ENCODE measurements around the gene CRELD2.
A peak's percentile ranks its signal among the peaks of the same experiment; 100 is the strongest.

CRELD2 gene

DNA sequence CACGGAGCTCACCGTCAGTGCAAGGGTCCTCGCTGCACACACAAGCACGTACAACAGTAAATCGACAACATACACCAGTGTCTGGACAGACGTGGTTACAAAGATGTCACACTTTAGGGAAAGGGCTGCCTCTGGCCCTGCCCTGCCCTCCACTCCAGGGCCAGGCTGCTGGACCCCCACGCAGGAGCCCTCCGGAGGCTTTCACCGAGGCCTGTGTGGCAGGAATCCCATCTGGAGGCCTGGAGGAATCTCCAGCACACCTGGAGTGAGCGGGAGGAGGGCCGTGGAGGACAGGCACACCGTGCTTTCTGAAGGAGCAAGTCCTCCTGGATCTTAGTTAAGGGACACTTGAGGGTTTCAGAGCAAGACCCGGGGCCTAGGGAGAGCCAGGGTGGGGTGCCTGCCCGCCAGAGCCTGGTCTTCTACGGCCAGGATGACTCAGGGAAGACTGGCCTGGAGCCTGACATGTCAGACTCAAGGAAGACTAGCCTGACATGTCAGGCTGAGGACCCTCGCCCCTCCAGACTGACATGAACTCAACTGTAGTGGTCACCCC lies 40.0 kb downstream of the CRELD2 start:
- no peak for DNase-seq (ENCODE audit: low read depth)

DNA sequence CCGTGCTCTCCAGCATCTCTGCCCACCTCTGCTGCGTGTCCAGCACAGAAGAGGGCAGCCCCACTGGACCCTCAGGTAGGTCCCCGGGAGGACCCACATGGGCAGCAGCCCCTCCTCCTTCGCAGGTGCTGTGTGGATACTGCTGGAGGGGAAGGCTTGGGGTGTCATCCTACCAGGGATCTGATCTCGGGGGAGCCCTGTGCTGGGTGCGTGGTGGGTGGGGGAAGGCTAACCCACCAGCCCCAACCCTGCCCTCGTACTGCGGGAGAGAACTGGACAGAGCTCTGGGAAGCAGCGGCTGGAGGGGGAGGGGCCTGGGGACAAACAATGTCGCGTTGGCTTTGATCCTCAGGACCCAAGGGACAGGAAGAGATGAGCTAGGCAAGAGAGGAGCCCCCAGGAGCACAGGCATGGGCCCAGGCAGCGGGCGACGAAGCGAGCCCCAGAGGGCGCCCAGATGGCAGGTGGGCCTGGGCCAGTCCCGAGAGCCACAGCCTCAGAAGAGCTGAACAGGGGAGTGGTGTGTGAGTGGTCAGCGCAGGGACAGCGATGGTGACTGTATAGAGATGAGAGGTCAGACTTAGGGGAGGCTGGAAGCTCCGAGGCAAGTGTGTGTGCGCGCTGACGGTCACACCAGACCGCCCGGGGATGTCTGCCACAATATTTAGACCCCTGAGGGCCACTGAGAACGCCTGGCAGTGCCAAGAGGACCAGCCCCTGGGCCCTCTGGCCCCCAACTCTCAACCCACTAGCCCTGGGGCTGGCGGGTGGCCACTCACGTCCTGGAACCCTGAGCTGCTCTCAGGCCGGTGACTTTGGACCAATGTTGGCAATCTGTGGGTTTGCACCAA lies 40.7 kb downstream of the CRELD2 start:
- DNase-seq (ENCODE audit: low read depth), result no peak

DNA sequence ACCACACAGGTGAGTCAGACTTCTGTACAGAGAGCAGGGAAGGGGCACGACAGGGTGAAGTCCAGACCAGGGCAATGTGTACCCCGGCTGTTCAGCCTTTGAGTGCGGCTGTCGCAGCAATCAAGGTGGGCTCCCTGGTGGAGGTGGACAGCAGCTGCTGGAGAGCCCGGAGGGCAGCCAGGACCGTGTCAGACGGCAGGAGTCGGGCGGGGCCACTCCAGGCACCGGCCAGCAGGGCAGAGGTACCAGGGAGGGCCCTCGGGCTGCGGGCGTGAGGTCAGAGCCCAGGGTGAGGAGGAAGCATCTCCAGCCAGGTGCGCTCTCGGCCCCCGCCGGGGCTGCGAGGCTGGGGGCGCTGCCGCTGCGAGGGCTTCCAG lies 41.3 kb downstream of the CRELD2 start:
- no peak for DNase-seq (ENCODE audit: low read depth)

DNA sequence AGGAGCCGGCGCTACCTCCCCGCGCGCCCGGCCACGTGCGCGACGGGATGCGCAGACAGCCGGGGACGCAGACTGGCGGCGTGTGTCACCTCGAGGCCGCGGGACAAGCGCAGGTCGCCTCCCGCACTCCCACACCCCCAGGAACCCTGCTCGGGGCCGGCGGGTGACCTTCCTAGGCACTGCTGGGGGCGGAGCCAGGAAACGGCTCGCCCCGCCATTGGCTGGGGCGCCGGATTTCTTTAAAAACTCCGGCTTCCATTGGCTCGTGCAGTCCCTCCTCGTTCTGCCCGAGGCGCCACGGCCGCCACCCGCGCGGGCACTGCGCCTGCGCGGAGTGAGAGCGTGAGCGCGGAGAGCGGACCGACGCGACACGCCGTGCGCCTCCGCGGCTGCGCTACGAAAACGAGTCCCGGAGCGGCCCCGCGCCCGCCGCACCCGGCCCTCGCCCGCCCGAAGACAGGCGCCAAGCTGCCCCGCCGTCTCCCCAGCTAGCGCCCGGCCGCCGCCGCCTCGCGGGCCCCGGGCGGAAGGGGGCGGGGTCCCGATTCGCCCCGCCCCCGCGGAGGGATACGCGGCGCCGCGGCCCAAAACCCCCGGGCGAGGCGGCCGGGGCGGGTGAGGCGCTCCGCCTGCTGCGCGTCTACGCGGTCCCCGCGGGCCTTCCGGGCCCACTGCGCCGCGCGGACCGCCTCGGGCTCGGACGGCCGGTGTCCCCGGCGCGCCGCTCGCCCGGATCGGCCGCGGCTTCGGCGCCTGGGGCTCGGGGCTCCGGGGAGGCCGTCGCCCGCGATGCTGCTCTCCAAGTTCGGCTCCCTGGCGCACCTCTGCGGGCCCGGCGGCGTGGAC lies 41.9 kb downstream of the CRELD2 start, which contains the start of gene PIM3:
TSS of gene PIM3 (plus strand) at position 614 of the 846 bp plus-strand sequence. CDS start at position 790, 176 bp downstream.
- DNase-seq (ENCODE audit: low read depth), result peak; percentile 93

DNA sequence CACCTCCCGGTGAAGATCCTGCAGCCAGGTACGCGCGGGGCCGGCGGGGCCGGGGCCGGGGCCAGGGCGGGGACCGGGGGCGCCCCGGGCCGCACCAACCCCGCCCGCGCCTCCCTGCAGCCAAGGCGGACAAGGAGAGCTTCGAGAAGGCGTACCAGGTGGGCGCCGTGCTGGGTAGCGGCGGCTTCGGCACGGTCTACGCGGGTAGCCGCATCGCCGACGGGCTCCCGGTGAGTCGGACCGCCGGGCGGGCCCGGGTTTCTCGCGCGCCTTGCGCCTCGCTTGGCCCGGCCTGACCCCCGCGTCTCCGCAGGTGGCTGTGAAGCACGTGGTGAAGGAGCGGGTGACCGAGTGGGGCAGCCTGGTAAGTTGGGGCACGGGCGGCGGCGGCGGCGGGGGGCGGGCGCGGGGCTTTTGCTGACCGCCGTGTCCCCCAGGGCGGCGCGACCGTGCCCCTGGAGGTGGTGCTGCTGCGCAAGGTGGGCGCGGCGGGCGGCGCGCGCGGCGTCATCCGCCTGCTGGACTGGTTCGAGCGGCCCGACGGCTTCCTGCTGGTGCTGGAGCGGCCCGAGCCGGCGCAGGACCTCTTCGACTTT lies 42.7 kb downstream of the CRELD2 start:
- no peak for DNase-seq (ENCODE audit: low read depth)

DNA sequence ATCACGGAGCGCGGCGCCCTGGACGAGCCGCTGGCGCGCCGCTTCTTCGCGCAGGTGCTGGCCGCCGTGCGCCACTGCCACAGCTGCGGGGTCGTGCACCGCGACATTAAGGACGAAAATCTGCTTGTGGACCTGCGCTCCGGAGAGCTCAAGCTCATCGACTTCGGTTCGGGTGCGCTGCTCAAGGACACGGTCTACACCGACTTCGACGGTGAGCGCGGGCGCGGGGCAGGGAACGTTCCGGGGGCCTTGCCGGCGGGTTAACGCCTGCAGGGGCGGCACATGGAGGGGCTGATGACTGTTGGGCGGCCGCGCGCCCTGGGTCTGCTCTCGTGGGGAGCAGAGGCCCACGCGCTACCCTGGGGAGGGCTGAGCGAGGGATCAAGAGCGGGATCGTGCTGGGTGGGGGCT lies 43.2 kb downstream of the CRELD2 start:
- DNase-seq (ENCODE audit: low read depth), result no peak

DNA sequence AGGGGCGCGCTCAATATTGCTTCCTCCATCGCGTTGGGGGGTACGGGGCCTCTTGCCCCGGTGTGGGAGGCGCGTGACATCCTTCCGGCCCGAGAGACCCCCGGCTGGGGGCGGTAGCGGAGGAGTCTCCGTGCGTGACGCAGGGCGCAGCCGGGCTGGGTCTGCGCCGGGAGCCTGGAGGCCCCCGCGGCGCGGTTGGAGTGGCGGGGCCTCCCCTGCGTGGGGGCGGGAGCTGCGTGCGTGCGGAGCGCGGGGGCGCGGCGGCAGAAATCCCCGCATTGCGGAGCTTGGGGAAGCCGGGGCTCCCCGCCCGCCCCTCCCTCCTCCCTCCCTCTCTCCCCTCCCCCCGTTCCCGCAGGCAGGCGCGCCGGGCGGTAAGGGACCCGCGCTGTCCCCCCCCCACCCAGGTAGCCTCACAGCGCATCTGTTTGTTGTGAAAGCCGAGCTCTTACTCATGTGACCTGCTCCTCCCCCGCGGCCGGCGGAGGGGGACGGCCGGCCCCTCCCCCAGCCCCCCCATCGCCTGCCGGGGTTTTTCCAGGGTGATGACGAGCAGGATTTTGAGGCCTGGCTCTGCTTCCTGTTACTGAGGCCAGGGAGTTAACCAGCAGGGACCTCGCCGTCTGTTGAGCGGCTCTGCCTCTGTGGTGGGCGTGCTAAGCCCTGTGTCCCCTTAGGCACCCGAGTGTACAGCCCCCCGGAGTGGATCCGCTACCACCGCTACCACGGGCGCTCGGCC lies 43.7 kb downstream of the CRELD2 start:
- DNase-seq (ENCODE audit: low read depth), result peak; percentile 86

DNA sequence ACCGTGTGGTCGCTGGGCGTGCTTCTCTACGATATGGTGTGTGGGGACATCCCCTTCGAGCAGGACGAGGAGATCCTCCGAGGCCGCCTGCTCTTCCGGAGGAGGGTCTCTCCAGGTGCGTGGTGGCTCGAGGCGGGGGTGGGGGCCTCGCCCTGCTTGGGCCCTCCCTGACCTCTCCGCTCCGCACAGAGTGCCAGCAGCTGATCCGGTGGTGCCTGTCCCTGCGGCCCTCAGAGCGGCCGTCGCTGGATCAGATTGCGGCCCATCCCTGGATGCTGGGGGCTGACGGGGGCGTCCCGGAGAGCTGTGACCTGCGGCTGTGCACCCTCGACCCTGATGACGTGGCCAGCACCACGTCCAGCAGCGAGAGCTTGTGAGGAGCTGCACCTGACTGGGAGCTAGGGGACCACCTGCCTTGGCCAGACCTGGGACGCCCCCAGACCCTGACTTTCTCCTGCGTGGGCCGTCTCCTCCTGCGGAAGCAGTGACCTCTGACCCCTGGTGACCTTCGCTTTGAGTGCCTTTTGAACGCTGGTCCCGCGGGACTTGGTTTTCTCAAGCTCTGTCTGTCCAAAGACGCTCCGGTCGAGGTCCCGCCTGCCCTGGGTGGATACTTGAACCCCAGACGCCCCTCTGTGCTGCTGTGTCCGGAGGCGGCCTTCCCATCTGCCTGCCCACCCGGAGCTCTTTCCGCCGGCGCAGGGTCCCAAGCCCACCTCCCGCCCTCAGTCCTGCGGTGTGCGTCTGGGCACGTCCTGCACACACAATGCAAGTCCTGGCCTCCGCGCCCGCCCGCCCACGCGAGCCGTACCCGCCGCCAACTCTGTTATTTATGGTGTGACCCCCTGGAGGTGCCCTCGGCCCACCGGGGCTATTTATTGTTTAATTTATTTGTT lies 44.6 kb downstream of the CRELD2 start:
- DNase-seq (ENCODE audit: low read depth), result no peak

DNA sequence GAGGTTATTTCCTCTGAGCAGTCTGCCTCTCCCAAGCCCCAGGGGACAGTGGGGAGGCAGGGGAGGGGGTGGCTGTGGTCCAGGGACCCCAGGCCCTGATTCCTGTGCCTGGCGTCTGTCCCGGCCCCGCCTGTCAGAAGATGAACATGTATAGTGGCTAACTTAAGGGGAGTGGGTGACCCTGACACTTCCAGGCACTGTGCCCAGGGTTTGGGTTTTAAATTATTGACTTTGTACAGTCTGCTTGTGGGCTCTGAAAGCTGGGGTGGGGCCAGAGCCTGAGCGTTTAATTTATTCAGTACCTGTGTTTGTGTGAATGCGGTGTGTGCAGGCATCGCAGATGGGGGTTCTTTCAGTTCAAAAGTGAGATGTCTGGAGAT lies 45.2 kb downstream of the CRELD2 start:
- no peak for DNase-seq (ENCODE audit: low read depth)

DNA sequence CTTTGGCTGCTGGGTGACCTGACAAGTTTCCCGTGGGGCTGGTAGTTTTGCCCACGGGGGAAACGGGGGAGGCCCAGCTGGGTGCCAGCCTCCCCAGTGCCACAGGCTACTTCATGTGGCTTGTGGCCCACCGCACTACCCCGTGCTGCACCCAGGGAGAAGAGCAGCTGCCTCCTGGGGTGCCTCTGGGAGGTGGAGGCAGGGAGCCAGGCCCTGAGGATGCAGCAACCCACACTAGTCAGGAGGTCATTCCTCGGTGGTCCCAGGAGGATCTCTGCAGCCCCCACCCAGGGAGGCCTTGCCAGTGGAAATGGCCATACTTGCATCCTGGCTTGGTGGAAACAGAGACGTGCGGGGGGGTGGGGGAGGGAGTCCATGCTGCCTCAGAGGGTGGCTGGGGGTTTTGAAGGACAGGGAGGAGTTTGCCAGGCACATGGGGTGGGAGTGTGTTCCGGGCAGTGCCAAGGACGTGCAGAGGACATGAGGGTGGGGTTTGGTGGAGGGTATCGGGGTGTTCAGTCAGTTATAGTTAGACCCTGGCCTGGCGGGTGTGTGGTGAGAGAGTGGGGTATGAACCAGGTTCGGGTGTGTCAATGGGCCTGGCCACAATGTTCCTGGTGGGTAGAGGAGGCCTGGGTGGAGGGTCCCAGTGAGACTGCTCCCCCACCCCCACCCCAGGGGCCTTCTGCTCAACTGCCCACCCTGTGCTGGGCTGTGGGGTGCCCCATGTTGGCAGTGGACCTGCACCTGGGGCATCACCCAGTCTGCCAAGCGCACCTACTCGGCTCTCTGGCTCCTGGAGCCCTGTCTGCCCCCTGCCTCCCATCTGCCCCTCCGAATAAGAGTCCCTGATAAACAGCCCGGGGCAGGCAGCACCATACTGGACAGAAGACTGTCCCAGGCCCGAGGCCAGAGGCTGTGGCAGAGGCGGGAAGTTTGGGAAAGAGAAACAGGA lies 46.0 kb downstream of the CRELD2 start:
- no peak for DNase-seq (ENCODE audit: low read depth)

DNA sequence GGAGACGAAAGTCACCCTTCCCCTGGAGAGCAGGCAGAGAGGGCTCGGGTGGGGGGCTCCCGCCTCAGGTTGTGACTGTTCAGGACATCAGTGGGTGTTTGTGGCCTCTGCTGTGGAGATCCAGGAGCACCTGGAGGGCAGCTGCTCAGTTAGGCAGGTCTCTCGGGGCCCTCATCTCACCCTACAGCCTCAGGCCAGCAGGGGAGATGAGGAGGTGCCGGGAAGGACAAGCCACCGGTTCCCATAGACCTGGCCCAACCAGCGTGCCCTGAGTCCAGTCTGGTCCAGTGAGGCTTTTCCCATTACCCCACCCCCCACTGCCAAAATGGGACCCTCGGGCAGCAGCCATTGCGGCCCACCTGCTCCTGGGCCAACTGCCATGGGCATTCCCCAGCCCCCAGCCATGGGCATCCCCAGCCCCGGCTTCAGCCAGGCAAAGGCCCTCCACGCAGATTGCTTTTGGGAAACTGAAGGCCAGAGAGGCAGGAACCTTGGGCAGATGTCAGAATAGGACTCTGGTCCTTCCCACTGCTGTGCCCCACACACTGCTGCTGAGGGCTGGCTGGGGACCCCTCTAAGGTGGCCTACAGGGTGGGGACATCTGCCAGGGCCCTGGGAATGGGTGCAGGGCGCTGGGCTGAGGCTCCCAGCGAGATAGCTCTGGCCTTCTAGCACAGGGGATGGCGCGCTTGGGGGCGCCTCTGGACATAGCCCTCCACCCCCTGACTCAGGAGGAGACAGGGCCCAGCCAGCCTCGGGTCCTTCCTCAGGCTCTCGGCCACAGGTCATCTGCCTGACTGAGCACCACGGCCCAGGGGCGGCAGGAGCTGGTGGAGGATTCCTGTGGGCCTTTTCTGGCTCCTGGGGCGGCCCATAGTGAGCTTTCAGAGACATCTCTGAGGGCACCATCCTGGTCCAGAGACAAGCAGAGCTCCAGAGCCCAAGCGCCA lies 46.9 kb downstream of the CRELD2 start:
- DNase-seq (ENCODE audit: low read depth), result no peak

DNA sequence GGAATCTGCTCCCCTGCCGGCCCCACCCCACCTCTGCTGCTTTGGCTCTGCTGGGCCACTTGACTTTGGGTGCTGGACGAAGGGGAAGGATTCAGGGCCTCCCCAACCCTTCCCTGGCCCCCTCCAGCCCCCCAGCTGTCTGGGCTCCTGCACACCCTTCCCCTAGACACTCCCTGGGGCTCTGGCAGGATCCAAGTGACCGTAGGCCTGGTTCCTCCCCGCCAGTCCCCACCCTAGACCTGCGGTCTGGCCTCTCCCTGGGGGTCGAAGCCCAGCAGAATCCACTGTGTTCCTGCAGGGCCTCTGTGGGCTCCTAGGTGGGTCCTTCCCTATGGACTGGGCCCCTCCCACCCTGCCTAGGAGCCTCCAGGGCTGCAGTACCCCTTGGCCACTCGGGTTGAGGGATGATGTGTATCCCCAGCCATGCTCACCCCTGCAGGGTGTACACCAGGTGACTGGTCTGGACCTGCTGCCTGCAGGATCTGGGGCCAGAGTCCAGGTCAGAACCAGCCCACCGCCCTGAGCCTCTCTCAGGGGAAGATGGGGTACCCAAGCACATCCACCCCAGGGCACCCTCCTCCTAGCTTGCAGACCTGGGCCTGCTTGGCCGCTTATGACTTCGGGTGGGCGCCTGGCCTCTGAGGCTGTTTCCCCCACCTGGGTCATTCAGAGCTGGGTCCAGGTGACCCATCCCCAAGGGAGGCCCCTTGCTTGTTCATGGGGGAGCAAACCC lies 47.8 kb downstream of the CRELD2 start:
- DNase-seq (ENCODE audit: low read depth), result no peak

DNA sequence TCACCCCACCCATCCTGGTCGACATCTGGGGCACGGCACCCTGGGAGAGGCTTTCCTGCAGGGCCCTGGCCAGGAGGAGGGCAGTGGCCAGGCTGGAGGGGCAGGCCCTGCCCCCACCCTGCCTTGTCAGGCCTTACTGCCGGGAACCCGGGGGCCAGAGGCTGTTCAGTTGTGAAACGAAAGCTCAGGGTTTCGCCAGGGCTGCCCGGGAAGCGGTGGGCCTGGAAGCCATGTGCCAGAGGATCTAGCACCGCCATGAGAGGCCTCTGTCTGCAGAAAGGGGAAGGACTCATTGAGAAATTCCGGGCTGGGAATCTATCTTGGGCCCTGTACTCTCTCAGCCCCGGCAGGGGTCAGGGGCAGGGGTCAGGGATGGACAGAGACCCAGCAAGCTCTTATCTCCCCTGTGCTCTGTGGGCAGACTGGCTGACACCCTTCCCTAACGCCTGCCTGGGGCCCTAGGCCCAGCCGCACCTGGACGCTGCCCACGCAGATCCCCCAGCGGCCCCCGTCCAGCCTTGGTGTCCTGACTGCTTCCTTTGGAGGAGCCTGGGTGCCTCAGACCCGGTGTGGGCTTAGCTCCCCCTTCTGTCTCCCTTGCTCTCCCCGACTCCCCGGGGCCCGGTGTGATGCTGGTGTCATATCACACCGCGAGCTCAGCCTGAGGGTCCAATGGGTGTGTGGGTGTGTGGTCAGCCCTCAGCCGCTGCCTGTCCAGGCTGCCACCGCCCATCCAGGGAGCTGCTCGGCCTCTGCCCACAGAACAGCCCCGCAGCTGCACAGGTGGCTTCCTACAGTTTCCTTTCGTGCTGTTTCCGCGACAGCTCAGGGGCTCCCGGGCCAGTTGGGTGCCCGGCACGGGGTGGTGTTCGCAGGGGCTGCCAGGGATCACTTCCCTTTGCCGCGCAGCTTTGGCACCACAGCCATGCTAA lies 48.6 kb downstream of the CRELD2 start:
- no peak for DNase-seq (ENCODE audit: low read depth)

DNA sequence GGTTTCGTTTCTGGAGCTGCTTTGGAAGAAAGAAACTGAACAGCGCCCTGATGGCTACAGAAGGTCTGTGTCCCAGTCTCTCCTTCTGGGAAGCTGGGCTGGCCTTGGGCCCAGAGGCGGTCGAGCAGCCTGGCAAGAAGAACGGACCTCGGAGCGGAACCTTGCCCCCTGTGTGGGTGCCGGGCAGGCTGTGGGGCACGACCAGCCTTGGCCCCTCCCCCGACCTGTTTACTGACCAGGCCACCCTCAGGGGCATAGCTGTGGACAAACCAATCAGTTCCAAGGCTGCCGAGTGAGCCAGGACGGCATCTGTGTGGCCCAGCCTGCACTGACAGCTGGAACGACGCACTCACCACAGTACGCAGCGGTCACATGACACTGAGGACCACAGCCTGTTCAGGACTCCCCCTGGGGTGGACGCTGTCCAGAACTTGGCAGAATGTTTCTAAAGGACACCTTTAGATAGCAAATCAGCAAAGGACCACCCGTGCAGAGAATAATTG lies 49.3 kb downstream of the CRELD2 start:
- no peak for DNase-seq (ENCODE audit: low read depth)

DNA sequence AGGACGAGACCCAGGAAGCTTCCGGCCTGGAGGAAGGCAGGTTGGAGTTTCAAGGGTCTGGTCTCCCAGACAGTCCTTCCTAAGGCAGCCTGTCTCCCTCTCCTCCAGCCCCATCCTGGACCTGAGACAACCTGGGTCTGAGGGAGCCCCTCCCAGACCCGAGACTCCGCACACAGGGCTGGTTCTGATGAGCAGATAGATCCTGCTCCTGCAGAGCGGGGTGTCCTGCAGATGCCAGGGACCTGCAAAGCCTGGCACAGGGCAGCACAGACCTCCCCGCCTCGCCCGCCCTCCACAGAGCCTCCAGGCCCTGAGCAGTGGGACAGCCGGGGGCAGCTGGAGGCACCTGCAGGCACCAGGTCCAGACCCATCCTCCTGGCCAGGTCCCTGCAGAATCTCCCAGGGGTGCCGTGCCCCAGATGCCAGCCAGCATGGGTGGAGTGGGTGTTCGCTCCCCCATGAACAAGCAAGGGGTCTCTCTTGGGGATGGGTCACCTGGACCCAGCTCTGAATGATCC lies 49.9 kb downstream of the CRELD2 start:
- no peak for DNase-seq (ENCODE audit: low read depth)
